ENCODE measurements around the gene SLX4.

SLX4 gene

GRCh38 chr16:3646348-3646920 lies 35.0 kb upstream of the SLX4 start:
- TF ChIP-seq CTCF (IDR thresholded peaks at IDR 0.05; ENCODE audit: insufficient read depth, low read length, poor library complexity, severe bottlenecking): no peak
- H3K36me3 ChIP-seq (ENCODE audit: control insufficient read depth, insufficient read depth, low read length): peaks cover 11% of the 10 kb centered on the region
- no peak for DNase-seq (ENCODE audit: extremely low read depth, insufficient read length)
- no peak overlapping the region for H3K4me3 ChIP-seq (replicated peaks; ENCODE audit: low read depth, low read length)
- H3K27me3 ChIP-seq (replicated peaks; ENCODE audit: control insufficient read depth, insufficient read depth, low read length): no peaks in the 10 kb centered on the region

- DNase-seq (ENCODE audit: extremely low read depth, insufficient read length): no peak
- Histone ChIP-seq H3K27me3 (replicated peaks; ENCODE audit: control insufficient read depth, insufficient read depth, low read length) (no peaks in the 10 kb centered on the region), H3K4me3 (replicated peaks; ENCODE audit: low read depth, low read length) (no peak overlapping the region), H3K36me3 (ENCODE audit: control insufficient read depth, insufficient read depth, low read length) (peaks cover 14% of the 10 kb centered on the region)
- TF ChIP-seq CTCF (IDR thresholded peaks at IDR 0.05; ENCODE audit: insufficient read depth, low read length, poor library complexity, severe bottlenecking): no peak
Observed at GRCh38 chr16:3645504-3646347, 34.3 kb upstream of the SLX4 start.

DNA sequence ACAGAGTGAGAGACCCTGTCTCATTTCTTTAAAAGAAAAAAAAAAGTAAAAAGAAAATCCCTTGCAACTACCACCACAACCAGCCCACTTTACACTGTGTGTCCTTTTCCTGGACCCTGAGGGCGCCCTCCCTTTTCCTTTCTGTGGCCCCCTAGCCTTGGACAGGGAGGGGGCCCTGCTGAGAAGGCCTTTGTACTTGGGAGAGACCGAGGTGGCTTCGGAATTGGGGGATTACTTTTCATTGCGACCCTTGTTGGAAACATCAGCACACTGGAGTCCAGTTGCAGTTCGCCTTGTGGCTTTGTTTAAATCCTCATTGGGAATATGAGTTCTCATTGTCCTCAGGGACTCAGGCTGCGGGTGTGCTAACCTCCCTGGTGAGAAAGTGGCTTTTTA lies 33.7 kb upstream of the SLX4 start:
- no peak for DNase-seq (ENCODE audit: extremely low read depth, insufficient read length)
- H3K27me3 ChIP-seq (replicated peaks; ENCODE audit: control insufficient read depth, insufficient read depth, low read length): no peaks in the 10 kb centered on the region
- TF ChIP-seq CTCF (IDR thresholded peaks at IDR 0.05; ENCODE audit: insufficient read depth, low read length, poor library complexity, severe bottlenecking): no peak
- no peak overlapping the region for H3K4me3 ChIP-seq (replicated peaks; ENCODE audit: low read depth, low read length)
- peaks cover 14% of the 10 kb centered on the region for H3K36me3 ChIP-seq (ENCODE audit: control insufficient read depth, insufficient read depth, low read length)

- Histone ChIP-seq H3K36me3 (ENCODE audit: control insufficient read depth, insufficient read depth, low read length) (peaks cover 14% of the 10 kb centered on the region), H3K4me3 (replicated peaks; ENCODE audit: low read depth, low read length) (no peak overlapping the region), H3K27me3 (replicated peaks; ENCODE audit: control insufficient read depth, insufficient read depth, low read length) (no peaks in the 10 kb centered on the region)
- no peak for TF ChIP-seq CTCF (IDR thresholded peaks at IDR 0.05; ENCODE audit: insufficient read depth, low read length, poor library complexity, severe bottlenecking)
- no peak for DNase-seq (ENCODE audit: extremely low read depth, insufficient read length)
Observed at GRCh38 chr16:3643095-3643730, 31.8 kb upstream of the SLX4 start.

DNA sequence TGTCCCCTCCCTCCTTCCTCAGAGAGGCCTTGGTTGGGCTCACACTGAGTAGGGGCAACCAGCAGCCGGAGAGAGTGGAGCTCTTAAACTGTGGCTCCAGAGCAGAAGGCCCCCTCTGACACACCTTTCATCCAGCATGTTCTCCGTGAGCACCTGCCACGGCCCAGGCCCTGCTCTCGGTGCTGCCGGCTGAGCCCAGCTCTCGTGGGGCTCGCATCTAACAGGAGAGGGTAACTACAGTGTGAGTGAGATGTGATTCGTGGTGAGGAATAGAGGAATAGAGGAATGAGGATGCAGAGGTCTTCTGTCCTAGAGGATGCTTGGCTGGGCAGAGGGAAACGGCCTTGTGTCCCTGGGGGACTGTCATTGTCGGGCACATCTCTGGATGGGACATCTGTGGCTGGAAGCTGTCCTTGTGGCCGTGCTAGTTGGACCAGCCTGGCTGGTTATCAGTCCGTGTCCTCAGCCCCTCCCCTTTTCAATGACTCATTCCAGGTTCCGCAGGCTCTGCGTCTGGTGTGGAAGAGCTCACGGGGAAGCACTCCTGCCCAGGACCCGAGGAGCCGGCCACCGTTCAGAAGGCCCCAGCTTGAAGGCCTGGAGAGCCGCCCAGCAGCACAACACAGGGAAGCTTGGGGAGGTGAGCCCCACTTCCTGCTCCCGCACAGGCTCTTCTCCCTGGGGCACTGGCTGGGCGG lies 31.1 kb upstream of the SLX4 start:
- TF ChIP-seq CTCF (IDR thresholded peaks at IDR 0.05; ENCODE audit: insufficient read depth, low read length, poor library complexity, severe bottlenecking): no peak
- Histone ChIP-seq H3K36me3 (ENCODE audit: control insufficient read depth, insufficient read depth, low read length) (peaks cover 14% of the 10 kb centered on the region), H3K4me3 (replicated peaks; ENCODE audit: low read depth, low read length) (no peak overlapping the region), H3K27me3 (replicated peaks; ENCODE audit: control insufficient read depth, insufficient read depth, low read length) (no peaks in the 10 kb centered on the region)
- DNase-seq (ENCODE audit: extremely low read depth, insufficient read length): no peak

Measured in GM06990 (cell line).